ENCODE measurements around the gene OR6C75. TPM values are rescaled to one million over a fixed set of nuclear protein-coding genes. Genes with fewer than 3 reads are reported as not detected.
"Not testable (repeated sequence)": the region's sequence is repeated elsewhere in the genome, so short reads cannot be mapped to it uniquely, and the experiment has no call there.

Gene OR6C75
- total and polyA plus RNA-seq, 8 donors = not detected

DNA sequence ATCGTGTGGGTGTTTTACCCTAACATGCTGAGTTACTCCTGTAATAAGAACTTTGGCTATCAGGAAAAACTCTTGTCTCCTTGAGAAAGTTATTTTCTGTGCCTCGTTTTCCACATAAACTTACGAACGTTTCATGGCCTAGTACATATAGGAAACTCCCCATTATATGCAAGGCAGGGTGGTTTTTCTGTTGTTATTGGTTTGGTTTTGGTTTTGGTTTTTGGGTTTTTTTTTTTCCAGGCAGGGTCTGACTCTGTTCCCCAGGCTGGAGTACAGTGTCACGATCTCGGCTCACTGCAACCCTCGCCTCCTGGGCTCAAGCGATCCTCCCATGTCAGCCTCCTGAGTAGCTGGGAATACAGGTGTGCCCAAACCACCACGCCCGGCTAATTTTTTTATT is 26.8 kb upstream of the OR6C75 start:
- FAIRE-seq = no peak
- WGBS, 2 donors = 77 to 87% methylated on average over 10 of the region's 10 CpGs

DNA sequence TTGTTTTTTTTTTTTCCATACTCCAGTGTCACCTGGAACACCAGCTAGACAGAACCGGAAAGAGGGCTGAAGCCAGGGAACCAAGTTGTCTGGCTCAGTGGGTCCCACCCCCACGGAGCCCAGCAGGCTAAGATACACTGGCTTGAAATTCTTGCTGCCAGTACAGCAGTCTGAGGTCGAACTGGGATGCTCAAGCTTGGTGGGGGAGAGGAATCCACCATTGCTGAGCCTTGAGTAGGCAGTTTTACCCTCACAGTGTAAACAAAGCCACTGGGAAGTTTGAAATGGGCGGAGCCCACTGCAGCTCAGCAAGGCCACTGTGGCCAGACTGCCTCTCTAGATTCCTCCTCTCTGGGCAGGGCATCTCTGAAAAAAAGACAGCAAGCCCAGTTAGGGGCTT is 7.4 kb upstream of the OR6C75 start:
- H3K4me3 ChIP-seq; H3K9me3 ChIP-seq; ATAC-seq; H3K4me1 ChIP-seq; H3K27me3 ChIP-seq; FAIRE-seq; intact Hi-C loops (cut with DNase I); H3K36me3 ChIP-seq; H3K27ac ChIP-seq; DNase-seq: not testable (repeated sequence)
- WGBS, 2 donors = 56 to 71% methylated on average over 4 of the region's 4 CpGs

More for the DNA sequence above, 26.8 kb upstream of the OR6C75 start:
- no peaks in the 10 kb centered on the region for H3K4me1 ChIP-seq
- H3K36me3 ChIP-seq = no peaks in the 10 kb centered on the region
- no peak for ATAC-seq
- no peak overlapping the region for H3K27ac ChIP-seq
- no peak overlapping the region for H3K4me3 ChIP-seq
- no peak for DNase-seq
- H3K27me3 ChIP-seq = no peaks in the 10 kb centered on the region
- no peaks in the 10 kb centered on the region for H3K9me3 ChIP-seq
- intact Hi-C loops (cut with DNase I) = no loop called here
- TF ChIP-seq, protein P1, sequence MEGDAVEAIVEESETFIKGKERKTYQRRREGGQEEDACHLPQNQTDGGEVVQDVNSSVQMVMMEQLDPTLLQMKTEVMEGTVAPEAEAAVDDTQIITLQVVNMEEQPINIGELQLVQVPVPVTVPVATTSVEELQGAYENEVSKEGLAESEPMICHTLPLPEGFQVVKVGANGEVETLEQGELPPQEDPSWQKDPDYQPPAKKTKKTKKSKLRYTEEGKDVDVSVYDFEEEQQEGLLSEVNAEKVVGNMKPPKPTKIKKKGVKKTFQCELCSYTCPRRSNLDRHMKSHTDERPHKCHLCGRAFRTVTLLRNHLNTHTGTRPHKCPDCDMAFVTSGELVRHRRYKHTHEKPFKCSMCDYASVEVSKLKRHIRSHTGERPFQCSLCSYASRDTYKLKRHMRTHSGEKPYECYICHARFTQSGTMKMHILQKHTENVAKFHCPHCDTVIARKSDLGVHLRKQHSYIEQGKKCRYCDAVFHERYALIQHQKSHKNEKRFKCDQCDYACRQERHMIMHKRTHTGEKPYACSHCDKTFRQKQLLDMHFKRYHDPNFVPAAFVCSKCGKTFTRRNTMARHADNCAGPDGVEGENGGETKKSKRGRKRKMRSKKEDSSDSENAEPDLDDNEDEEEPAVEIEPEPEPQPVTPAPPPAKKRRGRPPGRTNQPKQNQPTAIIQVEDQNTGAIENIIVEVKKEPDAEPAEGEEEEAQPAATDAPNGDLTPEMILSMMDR (IDR thresholded peaks at IDR 0.05) = no peak

DNA sequence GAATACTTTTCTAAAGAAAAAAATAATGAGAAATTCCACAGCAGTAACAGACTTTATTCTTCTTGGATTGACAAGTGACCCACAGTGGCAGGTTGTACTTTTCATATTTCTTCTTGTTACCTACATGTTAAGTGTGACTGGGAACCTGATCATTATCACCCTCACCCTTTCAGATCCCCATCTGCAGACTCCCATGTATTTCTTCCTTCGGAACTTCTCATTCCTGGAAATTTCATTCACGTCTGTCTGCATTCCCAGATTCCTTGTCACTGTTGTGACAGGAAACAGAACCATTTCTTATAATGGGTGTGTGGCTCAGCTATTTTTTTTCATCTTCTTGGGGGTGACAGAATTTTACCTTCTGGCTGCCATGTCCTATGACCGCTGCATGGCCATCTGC is 2.3 kb downstream of the OR6C75 start:
- FAIRE-seq (no peak), ATAC-seq (no peak), DNase-seq (no peak)
- no peaks in the 10 kb centered on the region for H3K9me3 ChIP-seq
- intact Hi-C loops (cut with DNase I) = no loop called here
- TF ChIP-seq, protein P1 (IDR thresholded peaks at IDR 0.05) = no peak
- no peak overlapping the region for H3K27ac ChIP-seq
- no peaks in the 10 kb centered on the region for H3K27me3 ChIP-seq
- H3K4me3 ChIP-seq = no peak overlapping the region
- H3K36me3 ChIP-seq = no peaks in the 10 kb centered on the region
- WGBS, 2 donors = 68% methylated on average over 3 of the region's 3 CpGs
- H3K4me1 ChIP-seq = no peaks in the 10 kb centered on the region

DNA sequence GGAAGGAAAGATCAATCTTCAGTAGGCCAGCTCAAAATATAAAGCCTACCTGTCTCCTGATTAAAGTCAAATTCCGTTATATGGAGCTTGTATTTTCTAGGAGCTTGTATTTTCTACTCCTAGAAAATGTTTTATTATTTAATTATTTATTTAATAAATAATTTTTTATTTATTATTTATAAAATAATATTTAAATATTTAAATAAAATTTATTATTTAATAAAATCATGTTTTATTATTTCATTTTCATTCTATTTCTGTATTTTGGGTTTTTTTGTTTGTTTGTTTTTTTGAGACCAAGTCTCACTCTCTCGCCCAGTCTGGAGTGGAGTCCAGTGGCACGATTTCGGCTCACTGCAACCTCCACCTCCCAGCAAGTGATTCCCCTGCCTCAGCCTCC is 9.7 kb downstream of the OR6C75 start:
- no peak for ATAC-seq
- FAIRE-seq = no peak

DNA sequence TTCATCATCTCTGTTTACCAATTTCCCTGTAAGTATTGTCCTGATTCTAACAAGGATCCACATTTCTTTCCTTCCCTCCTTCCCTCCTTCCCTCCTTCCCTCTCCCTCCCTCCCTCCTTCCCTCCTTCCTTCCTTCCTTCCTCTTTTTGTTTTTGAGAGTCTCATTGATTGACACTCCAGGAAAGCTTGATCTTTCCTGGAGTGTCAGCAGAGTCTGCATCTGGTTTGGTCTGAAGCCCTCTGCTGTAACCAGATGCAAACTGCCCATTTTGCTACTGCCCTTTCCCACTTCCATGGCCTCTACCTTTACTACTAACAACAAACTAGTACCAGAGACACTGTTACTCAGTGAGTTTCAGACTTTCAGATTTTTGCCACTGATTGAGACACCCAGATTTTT is 23.1 kb downstream of the OR6C75 start:
- no peak for FAIRE-seq
- DNase-seq = no peak
- TF ChIP-seq, protein P1 (IDR thresholded peaks at IDR 0.05) = no peak
- intact Hi-C loops (cut with DNase I) = no loop called here
- Histone ChIP-seq H3K27ac (no peak overlapping the region), H3K36me3 (no peaks in the 10 kb centered on the region), H3K9me3 (no peaks in the 10 kb centered on the region), H3K4me3 (no peak overlapping the region), H3K27me3 (no peaks in the 10 kb centered on the region), H3K4me1 (no peaks in the 10 kb centered on the region)
- no peak for ATAC-seq

More for the DNA sequence above, 9.7 kb downstream of the OR6C75 start:
- no peak overlapping the region for H3K4me3 ChIP-seq
- 71 to 77% methylated on average over 4 of the region's 4 CpGs for WGBS, 2 donors
- no peaks in the 10 kb centered on the region for H3K27me3 ChIP-seq
- H3K4me1 ChIP-seq = no peaks in the 10 kb centered on the region
- intact Hi-C loops (cut with DNase I) = no loop called here
- no peak overlapping the region for H3K27ac ChIP-seq
- no peaks in the 10 kb centered on the region for H3K9me3 ChIP-seq
- no peak for DNase-seq
- H3K36me3 ChIP-seq = no peaks in the 10 kb centered on the region
- TF ChIP-seq, protein P1 (IDR thresholded peaks at IDR 0.05) = no peak

Measured in pancreas (tissue), 10 donors.